Tongue (tissue), 2 donors: ENCODE results near the gene ULBP3. TPM values are rescaled to one million over a fixed set of nuclear protein-coding genes. Genes with fewer than 3 reads are reported as not detected.
"Not testable (repeated sequence)": the region's sequence is repeated elsewhere in the genome, so short reads cannot be mapped to it uniquely, and the experiment has no call there.

Source experiments
- DNase-seq: peaks from one replicate; pipeline ENCODE4 v3.0.0-alpha.2; 2015
- total RNA-seq: library from RNA; depleted of rRNA; stranded (reverse); fragments of >200 nt; gene quantifications from one replicate; pipeline ENCODE4 v1.2.3, GENCODE V29; 2014

The ULBP3 gene
- total RNA-seq, 1 donor from 2014 or later, result 1.8 TPM

DNA sequence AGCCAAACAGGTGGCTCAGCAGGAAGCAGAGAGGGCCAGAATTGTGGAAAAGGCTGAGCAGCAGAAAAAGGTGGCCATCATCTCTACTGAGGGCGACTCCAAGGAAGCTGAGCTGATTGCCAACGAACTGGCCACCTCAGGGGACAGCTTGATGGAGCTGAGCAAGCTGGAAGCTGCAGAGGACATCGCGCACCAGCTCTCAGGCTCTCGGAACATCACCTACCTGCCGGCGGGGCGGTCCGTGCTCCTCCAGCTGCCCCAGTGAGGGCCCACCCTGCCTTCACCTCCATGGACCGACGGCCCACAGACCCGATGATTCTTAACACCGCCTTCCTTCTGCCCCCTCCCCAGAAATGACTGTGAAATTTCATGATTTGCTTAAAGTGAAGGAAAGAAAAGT lies 25.8 kb downstream of the ULBP3 start:
- DNase-seq, result no peak

DNA sequence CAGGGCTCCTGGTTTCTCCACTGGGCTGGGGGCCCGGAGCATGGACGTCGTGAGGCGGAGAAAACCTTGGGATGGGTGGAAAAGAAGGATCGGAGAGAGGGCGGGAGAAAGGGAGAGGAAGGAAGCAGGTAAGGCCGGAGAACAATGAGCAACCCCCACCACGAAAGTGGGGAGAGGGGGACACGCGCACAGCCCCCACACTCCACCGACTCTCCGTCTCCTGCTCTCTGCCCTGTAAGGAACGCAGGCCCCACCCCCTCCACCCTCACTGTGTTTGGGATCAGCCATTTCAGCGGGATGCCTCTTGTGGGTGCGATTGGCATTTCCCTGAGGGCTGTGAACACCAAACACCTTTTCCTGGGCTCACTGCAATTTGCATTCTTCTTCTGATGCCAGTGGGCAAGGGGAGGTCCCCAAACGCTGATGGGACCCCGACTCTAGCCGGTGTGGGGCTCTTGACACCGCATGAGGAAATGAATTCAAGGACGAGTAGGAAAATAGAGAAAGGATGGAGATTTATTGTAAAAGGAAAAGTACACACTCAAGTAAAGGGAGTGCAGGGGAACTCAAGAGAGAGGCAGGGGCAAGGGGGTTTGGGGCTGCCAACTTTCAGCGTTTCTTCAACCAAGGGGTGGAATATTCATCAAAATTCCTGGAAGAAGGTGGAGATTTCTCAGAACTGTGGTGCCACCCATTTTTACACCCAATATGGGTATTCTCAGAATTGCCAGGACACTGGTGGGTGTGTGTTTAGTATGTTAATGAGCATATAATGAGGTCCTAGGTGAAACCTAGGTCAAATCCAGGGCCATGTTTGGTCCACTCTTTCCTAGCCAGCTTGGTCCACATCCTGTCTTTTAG lies 30.5 kb downstream of the ULBP3 start:
- DNase-seq, result no peak

DNA sequence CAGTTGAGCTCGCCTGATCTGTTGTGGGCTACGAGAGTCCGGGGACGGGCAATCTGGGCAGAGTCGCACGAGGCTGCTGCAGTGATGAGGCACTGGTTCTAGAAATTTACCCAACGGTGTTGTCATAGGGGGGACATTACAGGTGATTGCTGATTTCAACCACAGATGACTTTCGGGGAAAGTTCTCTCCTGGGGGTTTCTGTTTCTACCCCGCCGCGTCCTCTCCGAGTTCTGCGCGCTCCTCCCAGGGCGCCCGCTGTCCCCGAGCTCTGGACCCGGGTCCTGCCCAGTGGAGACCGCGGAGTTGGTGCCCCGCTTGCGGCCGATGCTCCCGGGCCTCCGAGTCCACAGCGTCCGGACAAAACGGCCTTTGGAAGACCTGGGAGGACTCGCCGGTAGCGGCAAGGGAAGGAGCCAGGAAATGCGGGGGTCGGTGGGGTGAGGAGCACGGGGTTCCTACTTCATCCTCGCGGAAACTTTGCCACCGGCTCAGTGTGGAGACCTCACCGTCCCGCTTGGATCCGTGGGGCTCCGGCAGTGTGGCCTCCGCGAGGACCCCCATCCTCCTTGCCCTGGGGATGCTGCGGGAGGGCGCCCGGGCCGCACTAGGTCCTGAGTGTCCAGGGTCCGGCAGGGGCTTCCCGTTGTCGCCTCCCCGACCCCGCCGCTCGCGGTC lies 31.3 kb downstream of the ULBP3 start:
- DNase-seq, result no peak

DNA sequence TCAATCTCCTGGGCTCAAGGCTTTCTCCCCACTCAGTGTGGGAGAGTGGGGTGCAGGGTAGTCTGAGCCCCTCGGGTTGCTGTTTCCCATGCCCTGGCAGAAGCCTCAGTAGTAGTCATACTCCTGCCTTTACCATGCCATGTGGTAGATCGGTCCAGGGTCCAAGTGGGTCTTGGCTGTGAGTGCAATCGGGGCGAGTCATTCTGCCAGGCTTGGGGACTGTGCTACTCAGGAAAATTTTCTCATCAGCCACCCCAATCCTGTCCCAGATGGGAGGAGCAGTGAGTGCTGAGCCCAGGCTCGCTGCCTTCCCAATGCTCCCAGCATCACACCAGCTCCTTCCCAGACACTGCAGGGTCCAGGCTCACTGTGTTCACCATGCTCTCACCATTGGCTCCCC lies 32.8 kb downstream of the ULBP3 start:
- DNase-seq, result no peak

DNA sequence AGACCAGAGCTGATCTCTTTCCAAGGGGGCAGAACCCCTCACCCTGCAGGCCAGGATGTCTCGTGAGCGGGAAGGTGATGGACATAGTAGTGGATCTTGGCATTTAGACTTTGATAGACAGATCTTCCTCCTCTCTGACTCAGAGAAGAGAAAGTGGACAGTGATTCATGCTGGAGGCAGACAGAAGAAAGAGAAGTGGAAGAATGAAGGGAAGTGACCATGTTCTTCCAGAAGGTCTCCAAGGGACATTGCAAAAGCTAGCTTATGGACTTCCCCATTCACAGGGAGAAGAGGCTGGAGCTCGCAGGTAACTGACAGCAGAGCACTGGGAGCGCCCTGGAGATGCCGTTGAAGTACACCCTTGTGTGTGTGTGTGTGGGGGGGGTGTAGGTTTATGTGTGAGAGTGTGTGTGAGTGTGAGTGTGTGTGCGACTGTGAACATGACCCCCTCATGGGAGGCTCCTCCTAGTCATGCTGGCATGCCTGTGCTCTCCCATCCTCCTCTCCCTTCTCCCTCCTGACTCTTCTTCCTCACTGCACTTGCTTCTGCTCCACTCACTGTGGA lies 35.6 kb downstream of the ULBP3 start:
- DNase-seq, result no peak

DNA sequence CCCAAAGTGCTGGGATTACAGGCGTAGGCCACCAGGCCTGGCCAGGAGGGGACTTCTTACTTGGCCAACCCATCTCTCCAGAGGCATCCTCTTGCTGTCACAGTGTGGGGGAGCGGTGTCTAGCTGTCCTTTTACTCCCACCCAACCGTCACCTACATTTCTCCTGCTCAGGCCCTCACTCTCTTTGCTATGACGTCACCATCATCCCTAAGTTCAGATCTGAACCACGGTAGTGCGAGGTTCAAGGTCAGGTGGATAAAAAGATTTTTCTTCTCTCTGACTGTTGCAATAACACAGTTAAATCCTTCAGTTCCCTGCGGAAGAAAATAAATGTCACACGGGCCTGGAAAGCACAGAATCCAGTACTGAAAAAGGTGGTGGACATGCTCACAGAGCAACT lies 36.3 kb downstream of the ULBP3 start:
- no peak for DNase-seq

DNA sequence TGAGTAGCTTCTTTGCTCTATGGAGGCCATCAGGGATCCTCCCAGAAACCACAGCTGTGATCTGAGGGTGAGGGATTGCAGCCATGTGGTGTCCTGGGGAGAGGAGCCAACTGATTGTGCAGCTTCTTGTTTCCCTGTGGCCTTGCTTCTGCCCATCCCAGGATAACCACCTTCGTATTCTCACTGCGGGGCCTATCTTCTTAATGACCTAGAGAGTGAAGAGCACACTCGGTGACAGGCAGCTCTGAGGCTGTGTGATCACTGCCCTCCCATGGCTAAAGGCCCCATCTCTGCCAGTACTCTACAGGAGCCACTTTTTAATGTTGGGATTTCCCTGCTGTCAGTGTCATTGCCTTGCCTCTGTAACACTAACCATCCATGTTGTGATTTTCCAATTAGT lies 38.3 kb downstream of the ULBP3 start:
- no peak for DNase-seq

DNA sequence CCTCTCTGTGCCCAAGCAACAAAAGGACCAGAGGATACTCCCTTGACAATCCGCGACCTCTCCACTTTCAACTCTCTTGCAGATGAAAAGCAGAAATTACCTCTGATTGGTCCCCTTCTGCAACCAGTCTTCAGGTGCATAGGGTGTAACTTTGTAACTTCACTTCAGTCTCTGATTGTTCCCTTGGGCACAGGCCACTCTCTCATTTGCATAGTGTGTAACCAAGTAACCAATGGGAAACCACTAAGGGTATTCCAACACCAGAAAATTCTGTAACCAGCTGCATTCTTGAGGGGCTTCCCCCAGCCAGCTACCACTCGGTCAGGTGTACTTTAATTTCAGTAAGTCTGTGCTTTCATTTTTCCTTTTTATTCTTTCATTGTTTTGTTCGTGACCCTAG lies 39.2 kb downstream of the ULBP3 start:
- no peak for DNase-seq

DNA sequence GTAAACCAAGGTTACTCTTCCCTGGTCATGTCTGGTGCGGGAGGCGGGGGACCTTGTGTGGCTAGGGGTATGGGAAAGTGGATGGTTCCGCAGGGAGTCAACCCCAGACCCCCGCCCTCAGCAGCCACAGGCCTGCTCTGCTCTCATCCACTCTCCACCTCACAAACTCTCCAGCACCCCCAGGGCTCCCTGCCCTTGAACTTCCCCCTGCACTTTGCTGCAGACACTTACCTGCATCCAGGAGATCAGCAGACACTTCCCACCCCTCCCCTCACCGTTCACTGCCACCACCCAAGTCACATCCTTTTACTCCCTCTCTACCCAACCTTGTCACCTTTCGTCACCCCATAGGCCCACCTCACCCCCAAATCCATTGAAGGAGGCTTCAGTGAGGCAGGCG lies 39.6 kb downstream of the ULBP3 start:
- no peak for DNase-seq

DNA sequence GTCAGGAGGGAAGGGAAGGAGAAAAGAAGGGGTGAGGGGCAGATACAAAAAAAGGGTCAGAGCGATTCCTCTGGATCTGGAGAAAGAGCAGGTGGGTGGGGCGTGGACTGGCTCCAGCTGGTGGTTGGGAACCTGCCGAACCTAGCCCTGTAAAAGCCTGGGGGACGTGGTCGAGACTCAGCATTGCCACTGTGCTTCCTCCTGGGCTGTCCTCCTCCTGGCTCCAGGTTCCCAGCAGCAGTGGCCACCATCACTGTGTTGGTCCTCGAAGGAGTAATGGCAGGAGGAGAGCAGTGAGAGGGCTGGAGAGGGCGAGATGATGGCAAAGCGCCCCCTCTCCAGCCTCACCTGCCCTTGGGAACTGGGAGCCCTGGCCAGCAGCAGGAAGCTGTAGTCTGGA lies 40.1 kb downstream of the ULBP3 start:
- DNase-seq, result no peak

DNA sequence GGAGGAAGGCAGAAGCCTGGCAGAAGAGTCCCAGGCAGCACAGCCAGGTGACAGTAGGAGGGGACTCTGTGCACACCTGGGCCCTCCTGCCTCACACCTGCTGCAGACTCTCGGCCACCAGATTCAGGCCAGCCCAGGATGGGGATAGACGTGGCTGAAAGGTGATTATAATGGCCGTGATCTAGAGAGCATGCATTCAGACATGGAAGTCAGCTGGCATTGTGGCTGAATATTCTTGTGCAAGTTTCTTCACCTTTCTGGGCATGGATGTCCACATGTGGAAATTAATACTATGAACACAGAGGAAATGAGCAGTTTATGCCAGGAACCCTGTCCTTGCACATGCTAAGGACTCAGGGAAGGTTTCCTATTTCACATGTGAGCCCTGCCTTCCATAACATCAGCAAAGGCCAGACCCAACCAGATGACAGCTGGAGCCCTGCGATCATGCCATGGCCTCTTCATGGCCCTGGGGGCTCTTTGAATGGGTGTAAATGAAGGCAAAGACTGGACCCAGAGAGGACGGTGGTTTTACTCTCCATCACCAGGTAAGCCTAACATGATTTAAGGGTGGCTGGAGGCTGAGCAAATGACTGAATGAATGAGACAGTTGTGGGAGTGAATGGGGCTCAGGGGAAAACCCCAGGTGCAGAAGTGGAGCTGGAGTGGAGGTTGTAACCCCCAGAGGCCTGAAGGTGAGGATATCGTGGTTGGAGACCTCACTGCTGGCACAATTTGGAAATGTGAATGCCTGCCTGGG lies 40.9 kb downstream of the ULBP3 start:
- DNase-seq, result no peak

DNA sequence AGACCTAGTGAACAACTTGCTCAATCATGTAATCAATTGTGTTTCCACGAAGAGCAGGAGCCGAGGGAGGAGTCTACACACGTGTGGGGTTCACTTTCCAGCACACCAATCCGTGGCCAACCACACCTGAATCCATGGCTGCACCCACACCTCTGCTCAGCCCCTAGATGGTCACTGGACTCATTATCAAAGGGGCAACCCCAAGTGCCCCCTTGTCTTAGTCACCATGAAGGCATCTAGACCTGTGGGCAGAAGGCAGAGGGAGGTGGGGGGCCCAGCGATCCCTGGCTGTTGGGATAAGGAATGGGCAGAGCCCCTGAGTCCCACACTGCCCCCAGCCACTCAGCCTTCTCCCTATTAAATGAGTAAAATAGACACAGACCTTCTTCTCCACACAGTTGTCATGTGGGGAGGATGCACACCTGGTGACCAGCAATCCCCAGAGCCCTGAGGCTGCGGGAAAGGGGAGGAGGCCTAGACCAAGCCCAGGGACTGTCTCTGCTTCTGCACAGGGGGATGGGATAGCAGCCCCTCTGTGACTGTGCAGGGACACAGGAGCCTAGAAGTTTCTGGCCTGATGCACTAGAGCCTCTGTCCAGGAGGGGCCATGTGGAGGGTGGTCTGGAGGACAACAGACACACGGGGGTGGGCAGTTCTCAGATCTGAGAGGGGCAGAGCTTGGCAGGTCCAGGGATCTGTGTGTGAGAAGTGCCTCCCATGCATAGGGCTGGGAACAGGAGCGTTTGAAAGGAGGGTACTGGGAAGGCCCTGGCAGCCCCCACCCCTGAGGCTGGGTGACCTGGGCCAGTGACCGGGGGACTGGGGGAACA lies 41.7 kb downstream of the ULBP3 start:
- no peak for DNase-seq

DNA sequence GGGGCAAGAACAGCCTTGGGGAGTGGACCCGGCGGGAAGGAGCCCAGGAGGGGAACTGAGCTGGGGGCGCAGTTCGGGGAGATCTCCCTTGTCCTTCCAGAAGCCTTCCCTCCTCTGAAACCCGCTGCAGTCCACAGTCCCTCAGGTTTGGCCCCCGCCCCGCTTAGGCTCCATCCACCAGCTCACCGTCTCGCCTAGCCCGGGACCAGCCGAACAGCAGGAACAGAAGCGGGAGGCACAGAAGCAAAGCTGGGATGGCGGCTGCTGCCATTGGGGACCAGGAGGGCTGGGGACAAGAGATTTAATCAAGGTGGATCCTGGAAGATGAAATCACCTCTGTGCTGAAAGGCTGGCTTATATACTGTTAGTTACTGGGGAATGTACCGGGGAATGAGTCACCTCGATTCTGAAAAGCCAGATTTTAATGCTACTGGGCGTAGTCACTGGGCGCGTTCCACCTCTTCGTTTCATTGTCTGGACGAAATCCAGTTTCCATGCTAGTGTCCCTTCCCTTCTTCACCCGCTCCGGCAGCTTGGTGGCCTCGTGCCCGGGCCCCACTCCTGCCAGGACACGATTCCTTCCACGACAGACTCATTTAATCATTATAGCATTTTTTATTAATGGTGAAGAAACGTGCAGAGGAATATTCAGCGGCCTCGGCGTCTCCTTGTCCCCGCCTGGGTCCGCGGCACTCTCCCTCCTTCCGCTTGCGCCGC lies 43.6 kb downstream of the ULBP3 start, which contains the start of gene RAET1L:
Gene RAET1L, minus strand, starts transcription at position 332 of the 717 bp plus-strand sequence. Its CDS starts 61 bp downstream, at position 271.
- peak; percentile 69 for DNase-seq

DNA sequence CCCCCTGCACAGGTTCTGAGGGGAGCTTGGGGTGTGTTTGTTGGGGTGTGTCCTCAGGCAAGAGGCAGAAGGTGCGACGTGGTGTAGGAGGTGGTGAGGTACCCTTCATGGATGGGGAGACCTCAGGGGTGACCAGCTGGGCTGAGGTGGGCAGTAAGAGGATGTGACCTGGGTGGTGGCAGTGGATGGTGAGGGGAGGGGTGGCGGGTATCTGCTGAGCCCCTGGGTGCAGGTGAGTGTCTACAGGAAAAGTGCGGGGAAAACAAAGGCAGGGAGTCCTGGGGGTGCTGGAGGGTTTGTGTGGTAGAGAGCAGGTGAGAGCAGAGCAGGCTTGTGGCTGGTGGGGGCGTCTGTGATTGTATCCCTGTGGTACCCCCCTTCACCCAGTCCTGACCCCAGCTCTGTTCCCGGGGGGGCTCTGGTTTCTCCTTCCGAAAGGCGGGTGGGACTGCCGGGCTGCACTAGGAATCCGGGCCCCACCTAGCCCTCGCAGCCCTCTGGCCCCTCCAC lies 44.2 kb downstream of the ULBP3 start:
- DNase-seq, result no peak

DNA sequence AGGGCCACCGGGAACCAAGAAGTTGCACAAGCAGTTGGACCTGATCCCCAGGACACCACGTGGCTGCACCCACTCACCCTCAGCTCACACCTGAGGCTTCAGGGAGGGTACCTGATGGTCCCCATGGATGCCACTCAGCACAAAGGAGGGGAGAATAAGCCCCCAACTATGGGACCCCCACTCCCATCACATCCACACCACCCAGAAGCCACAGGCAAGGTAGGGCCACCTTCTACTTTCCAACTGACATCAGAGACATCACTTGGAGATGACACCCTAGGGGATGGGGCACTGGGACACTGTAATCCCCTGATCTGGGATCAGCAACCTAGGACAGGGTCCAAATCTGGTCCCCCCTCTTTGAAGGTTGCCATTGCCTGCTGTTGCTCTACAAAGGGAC lies 44.9 kb downstream of the ULBP3 start:
- not testable (repeated sequence) for DNase-seq

DNA sequence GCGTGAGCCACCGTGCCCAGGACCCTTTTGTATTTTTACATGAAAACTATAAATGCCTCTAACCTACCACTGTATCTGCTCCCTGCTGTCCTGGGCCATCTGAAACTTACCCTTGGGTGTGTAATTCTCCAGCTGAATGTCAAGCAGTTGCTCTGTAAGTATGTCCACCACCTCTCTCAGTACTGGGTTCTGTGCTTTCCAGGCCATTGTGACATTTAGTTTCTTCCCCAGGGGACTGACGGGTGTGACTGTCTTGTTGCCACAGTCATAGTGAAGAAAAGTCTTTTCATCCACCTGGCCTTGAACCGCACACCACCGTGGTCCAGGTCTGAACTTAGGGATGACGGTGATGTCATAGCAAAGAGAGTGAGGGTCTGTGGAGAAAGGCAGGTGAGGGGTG lies 47.1 kb downstream of the ULBP3 start:
- DNase-seq, result not testable (repeated sequence)

DNA sequence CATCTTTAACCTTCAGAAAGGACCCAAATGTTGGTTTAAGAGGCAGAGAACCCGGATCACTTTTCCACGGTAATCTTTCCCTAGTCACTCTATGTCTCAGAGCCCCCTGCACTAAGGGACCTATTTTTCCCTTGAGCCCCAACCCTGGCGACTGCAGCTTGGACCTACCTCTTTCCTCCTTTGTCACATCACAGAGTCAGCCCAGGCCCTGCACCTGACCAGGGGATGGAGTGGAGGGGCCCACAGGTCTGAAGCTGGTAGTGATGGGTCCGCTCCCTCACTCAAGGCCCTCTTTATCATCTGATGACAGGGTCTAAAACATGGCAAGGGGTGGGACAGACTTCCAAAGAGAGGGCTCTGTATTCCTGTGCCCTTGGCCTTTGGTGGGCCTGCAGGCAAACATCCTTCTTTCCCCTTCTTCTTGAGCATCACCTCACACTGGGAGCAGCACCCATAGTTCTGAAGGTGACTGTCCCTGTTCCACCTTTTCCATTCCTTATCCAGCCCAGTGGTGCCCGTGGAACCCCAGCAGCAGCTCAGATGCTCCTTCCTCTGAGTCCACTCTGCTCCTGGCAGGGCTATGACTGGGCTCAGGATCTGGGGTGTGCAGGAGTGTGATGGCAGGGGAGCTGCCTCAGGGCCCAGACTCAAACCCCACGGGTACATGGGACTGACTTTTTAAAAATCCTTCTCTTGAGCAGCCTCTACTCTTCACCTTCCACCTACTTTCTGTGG lies 49.9 kb downstream of the ULBP3 start:
- DNase-seq, result no peak

DNA sequence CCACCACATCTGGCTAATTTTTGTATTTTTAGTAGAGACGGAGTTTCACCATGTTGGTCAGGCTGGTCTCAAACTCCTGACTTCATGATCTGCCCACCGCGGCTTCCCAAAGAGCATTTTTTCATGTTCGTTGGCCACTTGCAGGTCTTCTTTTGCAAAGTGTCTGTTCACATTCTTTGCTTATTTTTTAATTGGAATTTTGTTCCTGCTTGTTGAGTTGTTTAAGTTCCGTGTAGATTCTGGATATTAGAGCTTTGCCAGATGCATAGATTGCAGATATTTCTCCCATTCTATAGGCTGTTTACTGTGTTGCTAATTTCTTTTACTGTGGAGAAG lies 51.8 kb downstream of the ULBP3 start:
- not testable (repeated sequence) for DNase-seq

DNA sequence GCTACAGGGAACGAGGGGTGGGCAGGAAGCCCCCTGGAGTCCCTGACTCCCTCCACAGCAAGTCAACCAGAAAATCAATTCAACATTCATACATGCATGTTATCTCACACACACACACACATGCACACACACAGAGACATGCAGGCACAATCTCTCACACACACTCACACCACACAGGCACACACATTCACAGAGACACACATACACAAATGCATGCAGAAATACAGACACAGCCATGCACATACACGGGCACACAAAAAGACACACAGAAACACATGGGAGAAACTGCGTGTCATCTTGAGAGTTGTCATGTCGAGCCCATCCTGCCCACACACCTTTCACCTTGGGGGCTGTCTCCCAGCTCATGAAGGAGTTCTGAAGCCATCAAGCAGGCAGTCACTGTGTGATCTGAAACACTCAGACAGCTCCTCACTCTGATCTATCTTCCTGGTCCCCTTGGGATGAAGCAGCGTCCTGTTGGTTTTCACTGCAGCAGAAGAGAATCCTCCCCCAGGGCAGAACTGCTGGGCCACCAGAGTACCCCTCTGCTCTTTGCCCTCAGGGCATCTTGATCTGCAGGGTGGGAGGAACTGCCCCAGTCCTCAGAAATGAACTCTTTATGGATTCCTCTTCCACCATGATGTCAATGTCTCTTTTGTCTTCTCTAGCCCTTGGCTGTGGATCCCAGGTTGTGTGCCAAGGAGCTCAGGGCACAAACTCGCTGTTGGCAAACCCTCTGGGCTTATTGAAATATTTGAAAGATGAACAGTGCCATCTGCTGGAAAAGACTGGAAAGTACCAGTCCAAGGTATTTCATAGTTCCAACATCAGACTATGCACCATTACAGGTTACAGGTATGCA lies 52.4 kb downstream of the ULBP3 start:
- peak; percentile 87 for DNase-seq
